GM23338 (cell line): ENCODE results near the gene CCDC188.

Experiments used
- CREB1 ChIP-seq: fragments of 250-450 bp; sonication (Bioruptor Pico); IDR thresholded peaks from 2 replicates; pipeline ENCODE4 v1.5.0; 2020; ENCODE audit warnings: low read depth, mild to moderate bottlenecking, moderate library complexity
- CTCF ChIP-seq, 2 experiments: fragments of 200-600 bp in 1 of 2; sonication (generic) in 1 of 2; conservative IDR thresholded peaks; 2 replicates each; pipeline versions ENCODE4 v1.5.1 to v1.6.1; 2016 to 2017; ENCODE audit warnings: antibody characterized with exemption in 2 of 2, low read depth in 2 of 2, mild to moderate bottlenecking in 2 of 2, moderate library complexity in 1 of 2
- ETS1 ChIP-seq: IDR thresholded peaks from 2 replicates; pipeline ENCODE4 v1.6.1; 2016; ENCODE audit warnings: antibody characterized with exemption
- EZH2 ChIP-seq: fragments of 200-600 bp; sonication (generic); IDR thresholded peaks from one replicate; pipeline ENCODE4 v1.8.0; 2017; ENCODE audit warnings: antibody characterized with exemption, mild to moderate bottlenecking, low read depth; ENCODE audit not compliant: unreplicated experiment
- EZH2phosphoT487 ChIP-seq: fragments of 200-600 bp; sonication (generic); IDR thresholded peaks from one replicate; pipeline ENCODE4 v1.8.1; 2018; ENCODE audit warnings: antibody characterized with exemption; ENCODE audit not compliant: unreplicated experiment
- JUNB ChIP-seq: IDR thresholded peaks from one replicate; pipeline ENCODE4 v1.6.1; 2016; ENCODE audit warnings: antibody characterized with exemption; ENCODE audit not compliant: unreplicated experiment
- POLR2AphosphoS5 ChIP-seq: IDR thresholded peaks from 2 replicates; pipeline ENCODE4 v1.6.1; 2016; ENCODE audit warnings: antibody characterized with exemption, low read depth
- REST ChIP-seq: IDR thresholded peaks from one replicate; pipeline ENCODE4 v1.6.1; 2018; ENCODE audit warnings: antibody characterized with exemption; ENCODE audit not compliant: unreplicated experiment
- STAT1 ChIP-seq: IDR thresholded peaks from one replicate; pipeline ENCODE4 v1.6.1; 2016; ENCODE audit warnings: antibody characterized with exemption; ENCODE audit not compliant: unreplicated experiment
- ZNF331 ChIP-seq: fragments of 250-450 bp; sonication (Bioruptor Pico); IDR thresholded peaks from 2 replicates; pipeline ENCODE4 v1.5.0; 2020; ENCODE audit warnings: low read depth, mild to moderate bottlenecking, moderate library complexity

- TF ChIP-seq CTCF (conservative IDR thresholded peaks at IDR 0.05; ENCODE audit: low read depth in 2 of 2) (no peak), EZH2 (no peak), POLR2AphosphoS5 (no peak), REST (no peak), ZNF331 (CRISPR knock-in tag) (no peak), ETS1 (no peak), EZH2phosphoT487 (no peak), CREB1 (CRISPR knock-in tag) (no peak), JUNB (no peak), STAT1 (no peak)
These were observed 13.0 kb downstream of the CCDC188 start for GRCh38 chr22:20137671-20138416.
